Panc1 (cell line): ENCODE data around the gene RAI14. TPM values are rescaled to one million over a fixed set of nuclear protein-coding genes. Genes with fewer than 3 reads are reported as not detected.

Experiments
- ATAC-seq: fragments of 200-7000 bp; cut with Tn5 transposase; 2 replicates; pipeline ENCODE4 v1.9.1; 2020; ENCODE audit warnings: mild to moderate bottlenecking, moderate library complexity
- BruUV-seq: library from RNA; stranded (reverse); fragments of 400-500 nt; replicated peaks from 2 replicates; lab custom pipeline; 2021; lab: Mats Ljungman, UMichigan
- CTCF ChIA-PET: fragments of 300-600 bp; sonication (Branson Sonifier 250); formaldehyde crosslinking; loops from one replicate; lab custom pipeline; 2022; ENCODE audit warnings: antibody characterized with exemption; lab: Charles Lee
- POLR2A ChIA-PET: fragments of 300-600 bp; sonication (Branson Sonifier 250); formaldehyde crosslinking; loops from one replicate; lab custom pipeline; 2022; ENCODE audit warnings: antibody characterized with exemption; lab: Charles Lee
- DNase-seq: peaks from one replicate; pipeline ENCODE4 v3.0.0-alpha.2; 2010; ENCODE audit warnings: low read depth, low spot score
- H3K27ac ChIP-seq: 2 replicates; pipeline ENCODE4 v1.5.1; 2011; ENCODE audit warnings: mild to moderate bottlenecking, low read length, inconsistent platforms
- H3K27me3 ChIP-seq: fragments of 200-500 bp; sonication (Bioruptor generic); 2 replicates; pipeline ENCODE4 v1.6.0; 2014; ENCODE audit warnings: low read length, inconsistent platforms; ENCODE audit not compliant: control insufficient read depth, insufficient read depth
- H3K36me3 ChIP-seq: fragments of 200-500 bp; sonication (Bioruptor generic); 2 replicates; pipeline ENCODE4 v1.5.1; 2014; ENCODE audit warnings: inconsistent platforms, mild to moderate bottlenecking, low read length, moderate library complexity; ENCODE audit not compliant: control insufficient read depth, insufficient read depth
- H3K4me1 ChIP-seq: 2 replicates; pipeline ENCODE4 v1.5.1; 2011; ENCODE audit warnings: inconsistent platforms, mild to moderate bottlenecking, low read length, moderate library complexity; ENCODE audit not compliant: control insufficient read depth, insufficient read depth
- H3K4me3 ChIP-seq, 2 experiments: 2 replicates each; pipeline ENCODE4 v1.5.1; 2011 to 2012; ENCODE audit warnings: low read depth in 2 of 2, low read length in 2 of 2, mild to moderate bottlenecking in 2 of 2, inconsistent platforms in 1 of 2, moderate library complexity in 1 of 2
- H3K9me3 ChIP-seq: fragments of 200-500 bp; sonication (Bioruptor generic); 2 replicates; pipeline ENCODE4 v1.5.1; 2014; ENCODE audit warnings: low read depth, mild to moderate bottlenecking, inconsistent platforms, low read length, moderate library complexity; ENCODE audit not compliant: control insufficient read depth, insufficient read depth
- CTCF ChIP-seq: fragments of 450-650 bp; IDR thresholded peaks from 2 replicates; pipeline ENCODE4 v1.5.1; 2017; ENCODE audit warnings: mild to moderate bottlenecking
- POLR2AphosphoS5 ChIP-seq: IDR thresholded peaks from 2 replicates; pipeline ENCODE4 v1.6.1; 2012; ENCODE audit warnings: mild to moderate bottlenecking, low read depth, low read length, moderate library complexity
- REST ChIP-seq, 2 experiments: IDR thresholded peaks; 2 replicates each; pipeline ENCODE4 v1.6.1; 2011 to 2012; ENCODE audit warnings: low read depth in 2 of 2, control low read depth in 1 of 2, low read length in 1 of 2, mild to moderate bottlenecking in 1 of 2, moderate library complexity in 1 of 2; ENCODE audit not compliant: insufficient read depth in 1 of 2
- SIN3A ChIP-seq: IDR thresholded peaks from 2 replicates; pipeline ENCODE4 v1.6.1; 2012; ENCODE audit warnings: low read depth, mild to moderate bottlenecking, low read length, moderate library complexity, borderline replicate concordance; ENCODE audit not compliant: insufficient read depth
- TCF7L2 ChIP-seq: IDR thresholded peaks from 2 replicates; pipeline ENCODE4 v1.6.1; 2011; ENCODE audit warnings: mild to moderate bottlenecking, low read depth, low read length, inconsistent platforms
- in situ Hi-C: cut with HindIII; loops from 2 replicates; pipeline ENCODE4 v1.10.0; 2016; ENCODE audit warnings: low sequenced_read_pairs, low pct_unique_long_range_greater_than_20kb
- intact Hi-C: fragments of 100-400 bp; cut with micrococcal nuclease; formaldehyde crosslinking; loops from one replicate; pipeline ENCODE4 v1.10.0; 2022; ENCODE audit not compliant: unreplicated experiment
- total RNA-seq: library from RNA; stranded (reverse); gene quantifications from one replicate; pipeline ENCODE4 v1.2.1, GENCODE V29; 2021; ENCODE audit not compliant: unreplicated experiment

Gene RAI14
- total RNA-seq, 1 experiment from 2014 or later: 18.5 TPM

- ATAC-seq: no peak
- Histone ChIP-seq H3K4me1 (no peaks in the 10 kb centered on the region), H3K27ac (no peak overlapping the region), H3K27me3 (no peaks in the 10 kb centered on the region), H3K36me3 (no peaks in the 10 kb centered on the region), H3K9me3 (no peaks in the 10 kb centered on the region), H3K4me3 (no peak overlapping the region)
- TF ChIP-seq TCF7L2: no peak
- no peak for TF ChIP-seq SIN3A
- TF ChIP-seq REST (IDR thresholded peaks at IDR 0.05; ENCODE audit: insufficient read depth in 1 of 2, low read depth in 2 of 2, low read length in 1 of 2): no peak
- TF ChIP-seq POLR2AphosphoS5: no peak
- no peak for TF ChIP-seq CTCF
- ChIA-PET POLR2A (no interaction called here), CTCF (no interaction called here)
- no peak for DNase-seq
- in situ Hi-C loops (no loop called here), intact Hi-C loops (no loop called here)
- no TSS peak for BruUV-seq
These were observed 35.9 kb upstream of the RAI14 start for GRCh38 chr5:34620185-34620584.

- no peaks in the 10 kb centered on the region for H3K27me3 ChIP-seq
- CTCF ChIA-PET: no interaction called here
- ATAC-seq (no peak), DNase-seq (no peak)
- POLR2A ChIA-PET: no interaction called here
- no peak overlapping the region for H3K27ac ChIP-seq
- no peaks in the 10 kb centered on the region for H3K9me3 ChIP-seq
- in situ Hi-C loops: no loop called here
- no peaks in the 10 kb centered on the region for H3K4me1 ChIP-seq
- BruUV-seq: no TSS peak
- TF ChIP-seq CTCF (no peak), SIN3A (no peak)
- no peak overlapping the region for H3K4me3 ChIP-seq
- H3K36me3 ChIP-seq: no peaks in the 10 kb centered on the region
- intact Hi-C loops: no loop called here
These were observed 34.6 kb upstream of the RAI14 start for GRCh38 chr5:34621277-34622097.
